HepG2 (cell line): Measurements from ENCODE around the gene TMEM267. TPM values are rescaled to one million over a fixed set of nuclear protein-coding genes. Genes with fewer than 3 reads are reported as not detected.
"Not testable (repeated sequence)": the region's sequence is repeated elsewhere in the genome, so short reads cannot be mapped to it uniquely, and the experiment has no call there.

ENCODE experiments used
- ATF2 ChIP-seq: sonication (generic); formaldehyde crosslinking; IDR thresholded peaks from 2 replicates; pipeline ENCODE4 v1.4.0; 2020; ENCODE audit warnings: missing genetic modification reagents
- CBX5 ChIP-seq: sonication (generic); formaldehyde crosslinking; IDR thresholded peaks from 2 replicates; pipeline ENCODE4 v1.4.0; 2020; ENCODE audit warnings: missing genetic modification reagents, borderline replicate concordance
- ELF3 ChIP-seq: IDR thresholded peaks from 2 replicates; pipeline ENCODE4 v1.6.1; 2016; ENCODE audit warnings: missing genetic modification reagents, missing compliant biosample characterization
- FOXA1 ChIP-seq, 2 experiments: fragments of 450-650 bp in 1 of 2; sonication (generic) in 1 of 2; formaldehyde crosslinking in 1 of 2; IDR thresholded peaks; 2 replicates each; pipeline versions ENCODE4 v1.4.0 to v1.6.1; 2016 to 2020; ENCODE audit warnings: missing genetic modification reagents in 1 of 2
- GFI1 ChIP-seq: sonication (generic); formaldehyde crosslinking; IDR thresholded peaks from 2 replicates; pipeline ENCODE4 v1.5.0; 2020; ENCODE audit warnings: missing genetic modification reagents, mild to moderate bottlenecking, borderline replicate concordance
- KDM5B ChIP-seq: sonication (generic); formaldehyde crosslinking; IDR thresholded peaks from 2 replicates; pipeline ENCODE4 v1.4.0; 2020; ENCODE audit warnings: missing genetic modification reagents, mild to moderate bottlenecking, borderline replicate concordance
- MEF2D ChIP-seq: sonication (generic); formaldehyde crosslinking; IDR thresholded peaks from 2 replicates; pipeline ENCODE4 v1.5.1; 2020; ENCODE audit warnings: mild to moderate bottlenecking, missing genetic modification reagents
- MTERF4 ChIP-seq: sonication (generic); formaldehyde crosslinking; IDR thresholded peaks from 2 replicates; pipeline ENCODE4 v1.8.0; 2023; ENCODE audit warnings: mild to moderate bottlenecking, missing genetic modification reagents
- NONO ChIP-seq, 2 experiments: fragments of 450-650 bp in 1 of 2; sonication (generic) in 1 of 2; formaldehyde crosslinking in 1 of 2; IDR thresholded peaks in 1 of 2; conservative IDR thresholded peaks in 1 of 2; 2 replicates each; pipeline versions ENCODE4 v1.6.1 to v1.8.0; 2017 to 2022; ENCODE audit warnings: mild to moderate bottlenecking in 1 of 2, missing genetic modification reagents in 1 of 2, moderate library complexity in 1 of 2
- NR2C2 ChIP-seq: sonication (generic); formaldehyde crosslinking; IDR thresholded peaks from 2 replicates; pipeline ENCODE4 v1.4.0; 2020; ENCODE audit warnings: missing genetic modification reagents, mild to moderate bottlenecking, moderate library complexity, borderline replicate concordance
- RARA ChIP-seq: IDR thresholded peaks from 2 replicates; pipeline ENCODE4 v1.6.1; 2016; ENCODE audit warnings: missing genetic modification reagents, missing compliant biosample characterization
- THAP7 ChIP-seq: sonication (generic); formaldehyde crosslinking; IDR thresholded peaks from 2 replicates; pipeline ENCODE4 v1.8.1; 2023; ENCODE audit warnings: mild to moderate bottlenecking, missing genetic modification reagents
- THAP9 ChIP-seq: sonication (generic); formaldehyde crosslinking; IDR thresholded peaks from 2 replicates; pipeline ENCODE4; 2020; ENCODE audit warnings: missing genetic modification reagents, mild to moderate bottlenecking, borderline replicate concordance
- YEATS4 ChIP-seq: sonication (generic); formaldehyde crosslinking; IDR thresholded peaks from 2 replicates; pipeline ENCODE4 v1.4.0; 2020; ENCODE audit warnings: missing genetic modification reagents, borderline replicate concordance
- ZBTB44 ChIP-seq: sonication (generic); formaldehyde crosslinking; IDR thresholded peaks from 2 replicates; pipeline ENCODE4 v1.4.0; 2020; ENCODE audit warnings: missing genetic modification reagents
- ZFY ChIP-seq: sonication (generic); formaldehyde crosslinking; IDR thresholded peaks from 2 replicates; pipeline ENCODE4 v1.4.0; 2020; ENCODE audit warnings: missing genetic modification reagents
- ZNF335 ChIP-seq: sonication (generic); formaldehyde crosslinking; IDR thresholded peaks from 2 replicates; pipeline ENCODE4 v1.4.0; 2020; ENCODE audit warnings: missing genetic modification reagents
- ZNF800 ChIP-seq: sonication (generic); formaldehyde crosslinking; IDR thresholded peaks from 2 replicates; pipeline ENCODE4 v1.4.0; 2020; ENCODE audit warnings: missing genetic modification reagents
- polyA plus RNA-seq, 8 experiments: library from polyadenylated mRNA; depleted of rRNA in 3 of 8; stranded (reverse) in 7 of 8; unstranded in 1 of 8; fragments of >200 nt; fragmentation: Illumina TruSeq in 4 of 8; extraction: Trizol in 4 of 8; gene quantifications; 2 replicates each; pipeline versions ENCODE4 v1.2.1 to v1.2.3, GENCODE V29; 2011 to 2016; ENCODE audit warnings: low read depth in 4 of 8, missing spikeins in 1 of 8, mixed read lengths in 1 of 8; ENCODE audit not compliant: insufficient read depth in 1 of 8
- total RNA-seq, 5 experiments: library from RNA; depleted of rRNA; stranded (reverse); fragments of >200 nt; fragmentation: Illumina TruSeq; extraction: Trizol; gene quantifications; 2 replicates each; pipeline ENCODE4 v1.2.3, GENCODE V29; 2016; ENCODE audit warnings: low read depth in 1 of 5

Gene TMEM267
- total and polyA plus RNA-seq, 2 of the 13 experiments (the other 11 are each of a cell fraction or from before 2014, with no cell fraction given), result 8.9 to 12.6 TPM

- 0 out of 2 replicates have a peak, but pooled peaks have one; percentile 30 for TF ChIP-seq ZNF800 (CRISPR knock-in tag)
- peak; percentile 62; the same call in 1 of the 2 replicates for TF ChIP-seq MEF2D (CRISPR knock-in tag)
- TF ChIP-seq FOXA1, NONO (IDR thresholded peaks at IDR 0.05): not testable (repeated sequence)
- TF ChIP-seq FOXA1 (CRISPR knock-in tag; IDR thresholded peaks at IDR 0.05), result peak; percentile 51
- peak; percentile 37 for TF ChIP-seq NR2C2 (CRISPR knock-in tag)
- TF ChIP-seq MTERF4 (CRISPR knock-in tag), result 0 out of 2 replicates have a peak, but pooled peaks have one; percentile 48
- 0 out of 2 replicates have a peak, but pooled peaks have one; percentile 22 for TF ChIP-seq ELF3 (CRISPR knock-in tag)
- TF ChIP-seq ZFY (CRISPR knock-in tag), result 0 out of 2 replicates have a peak, but pooled peaks have one; percentile 13
- TF ChIP-seq ATF2 (CRISPR knock-in tag), result 0 out of 2 replicates have a peak, but pooled peaks have one; percentile 15
- TF ChIP-seq CBX5 (CRISPR knock-in tag), result peak; percentile 20; the same call in 1 of the 2 replicates
- peak; percentile 73; the same call in 1 of the 2 replicates for TF ChIP-seq THAP7 (CRISPR knock-in tag)
- TF ChIP-seq RARA (CRISPR knock-in tag), result peak; percentile 56
- peak; percentile 47; the same call in 1 of the 2 replicates for TF ChIP-seq KDM5B (CRISPR knock-in tag)
- TF ChIP-seq THAP9, result peak; percentile 85
- 0 out of 2 replicates have a peak, but pooled peaks have one; percentile 29 for TF ChIP-seq GFI1 (CRISPR knock-in tag)
- 0 out of 2 replicates have a peak, but pooled peaks have one; percentile 32 for TF ChIP-seq ZBTB44 (CRISPR knock-in tag)
- peak; percentile 59; the same call in 1 of the 2 replicates for TF ChIP-seq NONO (CRISPR knock-in tag; conservative IDR thresholded peaks at IDR 0.05)
- TF ChIP-seq ZNF335 (CRISPR knock-in tag), result 0 out of 2 replicates have a peak, but pooled peaks have one; percentile 19
- TF ChIP-seq YEATS4 (CRISPR knock-in tag), result peak; percentile 42; the same call in 1 of the 2 replicates
Measured at GRCh38 chr5:43402524-43403066, 81.1 kb downstream of the TMEM267 start (continued).
